ENCODE data around the gene NR2C2.
"Not testable (repeated sequence)": the region's sequence is repeated elsewhere in the genome, so short reads cannot be mapped to it uniquely, and the experiment has no call there.

Gene NR2C2

DNA sequence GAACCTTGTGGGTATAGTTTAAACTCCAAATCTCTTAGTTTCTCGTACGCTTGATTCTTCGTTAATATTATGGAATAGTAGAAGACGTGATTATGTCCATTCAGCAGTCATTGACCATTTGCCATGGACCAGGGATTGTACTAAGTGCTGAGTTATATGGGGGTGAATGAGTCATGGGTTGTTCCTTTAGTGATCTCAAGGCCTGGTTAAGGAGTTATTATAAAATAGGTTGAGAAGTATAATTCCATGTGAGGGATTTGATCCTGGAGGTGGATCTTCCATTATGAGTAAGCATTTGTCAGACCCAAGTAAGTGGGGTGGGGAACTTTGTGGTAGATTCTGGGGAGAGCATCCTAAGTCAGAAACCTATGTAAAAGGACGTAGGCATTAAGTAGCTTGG lies 15.4 kb downstream of the NR2C2 start:
- DNase-seq = no peak

DNA sequence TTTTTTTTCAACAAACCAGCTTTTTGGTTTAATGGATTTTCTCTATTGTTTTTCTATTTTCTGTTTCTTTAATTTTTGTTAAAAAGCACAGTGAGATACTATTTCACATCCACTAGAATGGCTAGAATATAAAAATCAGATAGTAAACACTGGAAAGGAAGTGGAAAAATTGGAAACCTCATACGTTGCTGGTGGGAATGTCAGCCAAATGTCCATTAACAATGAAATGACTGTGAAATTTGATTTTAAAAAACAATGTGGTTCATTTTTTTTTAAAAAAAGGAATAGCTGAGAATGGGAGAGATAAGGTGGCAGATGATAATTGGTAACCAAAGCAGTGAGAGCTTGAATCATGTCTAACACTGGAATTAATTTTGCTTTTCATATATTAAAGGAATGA lies 19.9 kb downstream of the NR2C2 start:
- no peak for DNase-seq

DNA sequence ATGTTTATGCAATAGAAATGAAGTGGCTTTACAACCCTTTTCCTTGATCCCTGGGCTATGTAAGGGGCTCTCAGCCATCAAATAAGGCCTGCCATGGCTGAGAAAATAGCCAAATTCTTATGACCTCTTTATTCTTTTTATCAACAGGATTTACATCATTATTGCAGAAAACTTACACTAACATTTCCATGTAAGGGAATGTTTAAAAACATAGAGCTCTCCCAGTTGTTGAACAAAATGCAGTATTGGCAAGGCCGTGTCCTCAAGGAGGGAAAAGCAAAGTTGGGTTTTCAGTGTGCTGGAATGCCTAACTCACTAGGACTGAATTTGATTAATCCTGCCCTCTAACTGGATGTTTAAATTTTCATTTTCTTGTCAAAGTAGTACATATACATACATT lies 22.3 kb downstream of the NR2C2 start:
- no peak for DNase-seq

DNA sequence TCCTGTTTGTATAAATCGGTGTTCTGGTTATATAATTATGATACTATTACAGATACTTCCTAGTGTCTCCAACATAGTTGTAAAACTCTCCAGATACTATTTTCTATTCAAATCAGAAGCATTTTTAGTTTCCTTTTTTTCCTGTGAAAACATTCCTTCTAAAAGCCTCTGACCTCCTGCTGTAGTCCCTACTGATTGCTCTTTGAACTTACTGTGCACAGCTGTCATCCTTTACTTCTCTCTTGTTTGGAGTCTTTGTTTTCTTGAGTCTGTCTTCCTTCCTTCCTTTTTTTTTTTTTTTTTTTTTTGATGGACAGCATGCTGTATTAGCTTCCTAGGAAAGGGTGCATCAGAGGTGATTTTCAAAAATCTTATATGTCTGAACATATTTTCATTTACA lies 28.9 kb downstream of the NR2C2 start:
- no peak for DNase-seq

DNA sequence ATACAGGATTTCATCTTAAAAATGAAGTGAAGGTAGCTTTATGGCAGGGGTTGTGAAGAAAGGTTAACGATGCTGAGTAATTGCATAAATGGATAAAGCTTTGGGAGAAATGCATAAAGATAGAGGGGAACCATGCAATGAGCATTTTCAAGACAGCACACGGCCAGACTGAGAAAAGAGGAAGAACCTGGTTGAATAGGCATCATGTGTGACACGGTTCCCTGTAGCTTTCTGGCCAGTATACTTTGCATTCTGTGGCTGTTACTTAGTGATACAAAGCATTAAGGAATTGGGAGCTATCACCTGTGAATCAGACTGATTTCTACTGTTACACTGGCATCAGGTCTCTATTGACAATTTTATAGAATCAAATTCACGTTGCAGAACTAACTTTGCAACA lies 33.3 kb downstream of the NR2C2 start:
- DNase-seq = no peak

DNA sequence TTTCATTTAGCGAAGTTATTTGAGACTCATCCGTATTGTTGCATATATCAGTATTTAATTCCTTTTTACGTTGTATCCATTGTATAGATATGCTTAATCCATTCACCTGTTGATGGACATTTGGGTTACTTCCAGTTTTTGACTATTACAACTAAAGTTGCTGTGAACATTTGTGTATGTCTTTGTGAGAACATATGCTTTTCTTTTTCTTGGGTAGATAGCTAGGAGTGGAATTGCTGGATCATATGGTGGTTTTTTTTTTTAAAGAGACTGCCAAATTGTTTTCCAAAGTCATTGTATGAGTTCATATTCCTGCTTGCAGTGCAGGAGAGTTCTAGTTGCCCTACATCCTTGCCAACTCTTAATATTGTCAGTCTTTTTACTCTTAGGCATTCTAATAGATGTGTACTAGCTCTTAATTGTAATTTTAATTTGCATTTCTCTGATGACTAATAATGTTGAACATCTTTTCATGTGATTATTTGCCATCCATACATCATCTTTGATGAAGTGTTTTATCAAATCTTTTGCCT lies 37.3 kb downstream of the NR2C2 start:
- DNase-seq = no peak

DNA sequence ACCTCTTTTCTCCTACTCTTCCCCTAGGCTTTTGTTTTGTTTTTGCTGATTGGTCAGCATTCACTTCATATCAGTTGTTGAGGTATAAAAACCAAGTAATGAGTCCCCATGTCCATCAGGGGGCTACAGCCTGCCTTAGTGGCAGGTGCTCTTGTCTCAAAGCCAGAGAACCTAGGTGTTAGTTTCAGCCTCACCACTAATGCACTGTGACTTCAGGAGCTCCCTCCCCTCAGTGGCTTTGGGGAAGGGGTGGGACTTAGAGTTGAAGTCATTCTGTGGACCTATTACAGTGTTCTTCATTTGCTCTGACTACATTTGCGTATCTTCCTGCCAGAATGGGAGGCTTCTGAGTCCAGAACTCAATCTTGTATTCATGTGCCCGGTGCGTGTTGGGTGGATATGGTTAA lies 41.6 kb downstream of the NR2C2 start:
- no peak for DNase-seq

DNA sequence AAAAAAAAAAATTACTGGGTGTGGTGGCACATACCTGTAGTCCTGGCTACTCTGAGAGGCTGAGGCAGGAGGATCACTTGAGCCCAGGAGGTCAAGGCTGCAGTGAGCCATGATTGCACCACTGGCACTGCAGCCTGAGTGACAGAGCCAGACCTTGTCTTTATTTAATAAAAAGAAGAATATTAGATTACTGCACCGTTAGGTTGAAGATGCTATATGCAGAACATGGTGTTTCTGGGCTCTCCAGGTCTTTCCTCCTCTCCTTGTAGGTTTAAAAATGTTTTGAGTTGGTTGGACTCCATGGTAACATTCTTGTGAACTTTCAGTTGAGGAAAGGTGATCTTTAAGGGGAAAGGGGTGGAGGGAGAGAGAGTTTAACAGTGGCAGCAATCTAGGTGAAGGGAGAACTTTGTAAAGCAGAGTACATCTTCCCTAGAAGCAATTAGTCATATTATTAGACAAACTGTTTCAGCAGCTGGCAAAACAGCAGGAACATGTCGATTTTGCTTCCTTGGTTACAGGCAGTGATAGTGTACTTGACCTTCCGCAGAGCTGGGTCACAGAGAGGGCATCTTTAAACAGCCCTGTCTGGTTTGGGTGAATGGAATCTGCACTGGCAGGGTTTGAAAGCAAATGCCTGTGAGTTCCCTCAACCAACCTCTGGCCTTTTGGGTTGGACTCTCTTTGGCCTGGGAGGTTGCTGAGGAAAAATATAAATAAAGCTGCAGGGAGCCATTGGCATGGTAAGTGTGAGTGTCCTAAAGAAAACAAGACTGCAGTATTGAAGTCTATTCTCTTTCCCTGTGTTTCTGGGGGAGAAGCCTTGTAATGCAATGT lies 42.8 kb downstream of the NR2C2 start:
- no peak for DNase-seq

DNA sequence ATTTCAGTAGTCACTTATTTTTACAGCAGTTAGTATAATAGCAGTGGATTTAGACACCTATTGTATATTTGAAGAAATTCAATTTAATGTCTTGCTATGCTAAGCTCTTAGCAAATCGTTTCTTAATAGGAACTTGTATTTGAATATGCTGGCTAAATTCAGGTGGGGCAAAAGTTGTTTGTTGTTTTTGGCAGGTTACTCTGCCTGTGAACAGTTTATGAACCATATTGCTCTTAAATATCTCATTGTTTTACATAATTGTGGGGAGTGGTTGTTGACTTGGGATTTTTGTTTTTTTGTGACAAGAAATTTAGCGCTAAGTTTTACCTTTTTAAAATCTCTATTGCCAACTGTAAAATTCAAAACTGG lies 43.4 kb downstream of the NR2C2 start:
- no peak for DNase-seq

DNA sequence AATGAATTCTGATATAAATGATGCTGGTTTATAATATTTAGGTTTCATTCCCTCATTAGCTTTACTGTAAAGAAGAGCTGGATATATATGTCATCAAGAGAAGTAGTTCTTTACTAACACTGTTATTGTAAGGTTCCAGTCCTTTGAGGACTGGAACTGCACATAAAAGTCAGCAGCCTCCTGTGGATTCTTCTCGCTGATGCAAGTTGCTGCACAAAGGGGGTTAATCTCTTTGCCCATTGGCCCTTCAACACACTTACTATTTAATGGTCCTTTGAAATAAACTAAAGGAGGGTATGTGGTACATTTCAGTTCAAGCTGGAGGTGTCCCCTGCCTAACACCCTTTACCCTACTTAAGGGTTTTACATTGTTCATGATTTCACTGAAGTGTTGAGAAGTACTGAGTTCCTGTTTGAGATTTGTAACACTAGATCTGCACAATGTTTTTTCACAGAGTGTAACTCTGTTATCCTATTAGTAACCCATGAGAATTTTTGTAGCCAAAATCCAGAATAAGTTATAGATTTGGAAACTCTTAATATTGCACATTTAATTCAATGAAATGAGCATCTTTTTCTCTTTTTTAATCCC lies 43.9 kb downstream of the NR2C2 start:
- DNase-seq = no peak

DNA sequence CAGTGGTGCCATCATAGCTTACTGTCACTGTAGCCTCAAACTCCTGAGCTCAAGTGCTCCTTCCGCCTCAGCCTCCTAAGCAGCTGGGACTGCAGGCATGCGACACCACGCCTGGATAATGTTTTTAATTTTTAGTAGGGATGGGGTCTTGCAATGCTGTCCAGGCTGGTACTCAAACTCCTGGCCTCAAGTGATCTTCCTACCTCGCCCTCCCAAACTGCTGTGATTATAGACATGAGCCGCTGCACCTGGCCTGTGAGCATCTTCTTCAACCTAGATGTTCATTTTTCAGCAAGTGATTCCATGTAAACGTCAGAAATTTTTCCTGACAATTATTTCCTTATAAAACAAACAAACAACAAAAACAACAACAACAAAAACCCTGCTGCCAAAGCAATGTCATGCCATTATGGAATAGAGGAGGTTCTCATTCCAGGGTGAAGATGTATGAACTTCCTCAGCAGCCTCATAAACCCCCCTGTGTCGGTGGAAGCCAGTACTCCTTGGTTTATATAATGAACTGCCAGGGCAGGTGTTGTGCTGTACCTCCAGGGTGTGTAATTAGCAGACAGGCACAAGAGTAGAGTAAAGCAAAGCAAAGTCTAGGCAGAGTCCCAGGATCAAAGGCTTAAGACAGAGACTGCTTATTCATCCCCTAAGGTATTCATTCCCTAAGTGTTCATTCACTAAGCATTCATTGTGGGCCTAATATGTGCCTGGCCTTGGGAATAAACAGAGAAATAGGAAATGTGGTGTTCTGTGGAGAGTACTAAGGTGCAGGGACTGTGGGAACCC lies 44.6 kb downstream of the NR2C2 start:
- DNase-seq = no peak

DNA sequence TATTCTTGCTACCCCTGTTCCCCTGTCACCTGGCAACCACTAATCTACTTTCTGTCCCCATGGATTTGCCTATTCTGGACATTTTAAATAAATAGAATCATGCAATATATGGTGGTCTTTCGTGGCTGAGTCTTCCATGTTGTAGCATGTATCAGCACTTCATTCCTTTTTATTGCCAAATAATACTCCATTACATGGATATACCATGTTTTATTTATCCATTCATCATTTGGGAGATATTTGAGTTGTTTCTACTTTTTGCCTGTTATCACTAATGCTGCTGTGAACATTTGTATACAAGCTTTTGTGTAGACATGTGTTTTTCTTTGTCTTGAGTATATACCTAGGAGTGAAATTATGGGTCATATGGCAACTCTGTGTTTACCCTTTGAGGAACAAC lies 50.6 kb downstream of the NR2C2 start:
- no peak for DNase-seq

DNA sequence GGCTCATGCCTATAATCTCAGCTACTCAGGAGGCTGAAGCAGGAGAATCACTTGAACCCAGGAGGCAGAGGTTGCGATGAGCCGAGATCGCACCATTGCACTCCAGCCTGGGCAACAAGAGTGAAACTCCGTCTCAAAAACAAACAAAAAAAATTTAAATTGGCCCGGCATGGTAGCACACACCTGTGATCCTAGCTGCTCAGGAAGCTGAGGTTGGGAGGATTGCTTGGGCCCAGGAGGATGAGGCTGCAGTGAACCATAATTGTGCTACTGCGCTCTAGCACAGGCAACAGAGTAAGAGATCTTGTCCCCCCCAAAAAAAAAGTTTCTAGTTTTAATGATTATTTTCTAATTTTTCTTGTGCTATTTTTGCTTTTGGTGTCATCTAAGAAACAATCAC lies 51.8 kb downstream of the NR2C2 start:
- not testable (repeated sequence) for DNase-seq

DNA sequence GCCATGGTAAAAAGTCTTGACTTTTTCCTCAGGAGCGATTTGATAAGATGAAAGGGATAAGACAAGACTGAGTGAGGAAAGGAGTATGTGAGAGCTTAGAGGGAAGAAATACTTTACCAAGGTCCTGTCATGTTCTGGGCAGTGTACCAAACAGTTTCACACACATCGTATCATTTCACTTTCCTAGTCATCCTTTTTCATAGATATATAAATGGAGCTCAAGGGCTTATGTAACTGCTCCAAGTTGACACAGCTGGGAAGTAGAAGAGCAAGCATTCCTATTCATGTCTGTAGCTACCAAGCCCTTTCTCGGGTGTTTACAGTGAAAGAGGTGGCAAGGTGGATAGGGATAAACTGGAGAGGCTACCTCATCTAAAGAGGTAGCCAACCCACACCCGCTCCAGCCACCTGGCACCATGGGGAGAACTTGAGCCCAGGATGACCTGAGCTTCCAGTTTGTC lies 60.3 kb downstream of the NR2C2 start:
- DNase-seq = peak; percentile 6

DNA sequence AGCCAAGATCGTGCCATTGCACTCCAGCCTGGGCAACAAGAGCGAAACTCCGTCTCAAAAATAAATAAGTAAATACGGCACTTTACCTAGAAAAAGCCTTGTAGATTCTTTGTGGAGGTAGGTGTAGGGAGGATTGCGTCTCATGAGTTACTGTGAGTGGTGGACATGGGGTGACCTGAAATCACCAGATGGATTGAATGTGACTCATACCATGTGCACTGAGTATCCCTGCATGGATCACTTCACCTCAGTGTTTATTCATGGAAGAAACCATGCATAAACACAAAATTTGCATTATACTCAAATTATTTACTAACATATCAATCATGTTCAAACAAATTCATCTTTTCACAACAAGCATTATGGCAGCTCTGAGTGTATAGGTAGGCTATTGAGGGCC lies 61.8 kb downstream of the NR2C2 start:
- no peak for DNase-seq

DNA sequence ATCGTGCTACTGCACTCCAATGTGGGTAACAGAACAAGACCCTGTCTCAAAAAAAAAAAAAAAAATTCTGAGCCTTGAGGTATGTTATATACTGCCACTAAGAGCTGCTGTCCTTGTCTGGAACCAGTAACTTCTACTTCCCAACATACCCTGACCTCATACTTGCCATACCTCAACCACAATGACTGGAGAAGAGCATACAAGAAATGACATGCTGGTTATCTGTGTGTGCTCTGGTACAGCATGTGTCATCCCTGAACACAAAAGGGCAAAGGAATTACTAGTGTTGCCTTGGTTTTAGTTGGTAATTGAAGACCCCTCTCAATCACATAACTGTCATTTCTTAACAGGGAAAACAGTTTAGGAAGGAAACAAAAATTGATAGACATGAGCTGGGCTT lies 63.3 kb downstream of the NR2C2 start:
- no peak for DNase-seq

DNA sequence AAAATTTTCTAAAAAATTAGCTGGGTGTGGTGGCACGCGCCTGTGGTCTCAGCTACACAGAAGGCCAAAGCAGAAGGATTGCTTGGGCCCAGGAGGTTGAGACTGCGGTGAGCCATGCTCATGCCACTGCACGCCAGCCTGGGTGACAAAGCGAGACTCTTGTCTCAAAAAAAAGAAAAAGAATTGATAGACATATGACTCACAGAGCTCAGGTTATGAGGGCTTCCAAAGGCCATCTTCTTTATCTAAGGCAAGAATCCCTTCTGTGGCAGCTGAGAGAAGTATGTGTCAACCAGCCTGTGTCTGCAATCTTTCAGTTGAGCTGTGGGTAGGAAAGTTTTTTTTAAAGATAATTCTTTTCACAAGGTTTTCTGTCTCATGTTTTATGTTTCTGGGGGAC lies 63.8 kb downstream of the NR2C2 start:
- no peak for DNase-seq

DNA sequence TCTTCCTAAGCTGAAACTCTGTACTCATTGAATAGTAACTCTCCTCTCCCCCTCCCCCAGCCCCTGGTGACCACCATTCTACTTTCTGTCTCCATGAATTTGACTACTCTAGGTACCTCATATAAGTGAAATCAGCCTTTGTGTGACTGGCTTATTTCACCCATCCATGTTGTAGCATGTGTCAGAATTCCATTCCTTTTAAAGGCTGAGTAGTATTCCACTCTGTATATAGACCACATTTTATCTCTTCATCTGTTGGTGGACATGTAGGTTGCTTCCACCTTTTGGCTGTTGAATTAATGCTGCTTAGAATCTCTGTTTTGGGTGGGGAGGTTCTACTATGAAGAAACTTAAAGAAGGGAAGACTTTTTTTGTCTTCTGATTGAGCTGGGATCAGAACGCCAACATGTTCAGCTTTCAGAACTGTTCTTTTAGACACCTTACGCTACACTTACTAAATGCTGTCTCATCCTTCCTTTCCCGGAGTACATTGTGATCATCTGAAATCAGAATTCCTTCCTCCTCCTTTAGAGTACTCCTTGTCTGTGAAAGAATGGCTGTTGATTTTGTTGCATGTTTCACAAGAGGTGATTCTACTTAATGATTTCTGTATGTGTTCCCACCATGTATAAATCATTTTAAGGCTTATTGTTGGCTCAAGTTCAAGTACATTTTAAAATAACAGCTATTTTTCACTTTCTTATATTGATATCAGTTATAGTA lies 67.4 kb downstream of the NR2C2 start:
- no peak for DNase-seq

DNA sequence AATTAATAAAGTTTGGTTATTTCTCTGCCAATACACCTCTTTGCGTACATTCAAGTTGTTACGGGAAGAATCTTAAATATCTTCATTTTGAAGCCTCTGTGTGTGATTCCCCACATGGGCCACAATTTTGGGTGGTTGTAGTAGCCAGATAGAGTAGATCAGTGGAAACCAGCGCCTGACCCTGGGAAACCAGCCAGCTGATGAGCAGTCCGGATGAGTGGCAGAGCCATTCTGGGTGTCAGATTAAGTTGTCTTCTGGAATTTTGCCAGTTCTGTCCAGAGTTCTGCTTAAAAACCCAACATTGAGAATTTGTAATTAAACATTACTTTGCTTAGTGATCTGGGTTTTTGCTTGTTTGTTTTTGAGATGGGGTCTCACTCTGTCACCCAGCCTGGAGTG lies 68.1 kb downstream of the NR2C2 start:
- no peak for DNase-seq

DNA sequence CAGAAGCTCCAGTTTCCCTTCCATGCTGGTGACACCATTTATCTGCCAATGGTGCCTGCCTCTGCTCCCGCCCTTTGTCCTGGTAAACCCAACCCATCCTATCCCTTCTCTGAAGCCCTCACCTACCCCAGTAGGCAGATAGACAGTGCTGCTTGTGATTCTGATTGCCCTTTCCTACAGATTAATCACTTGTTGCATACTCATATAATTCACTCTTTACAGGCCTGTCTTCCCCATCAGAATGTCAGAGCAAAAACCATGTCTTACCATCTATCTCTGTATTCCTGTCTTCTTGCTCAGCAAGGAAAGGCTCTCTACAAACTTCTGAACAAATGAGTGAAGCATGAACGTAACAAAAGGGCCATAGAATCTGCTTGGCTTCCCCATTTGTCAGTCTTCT lies 69.8 kb downstream of the NR2C2 start:
- DNase-seq = no peak

DNA sequence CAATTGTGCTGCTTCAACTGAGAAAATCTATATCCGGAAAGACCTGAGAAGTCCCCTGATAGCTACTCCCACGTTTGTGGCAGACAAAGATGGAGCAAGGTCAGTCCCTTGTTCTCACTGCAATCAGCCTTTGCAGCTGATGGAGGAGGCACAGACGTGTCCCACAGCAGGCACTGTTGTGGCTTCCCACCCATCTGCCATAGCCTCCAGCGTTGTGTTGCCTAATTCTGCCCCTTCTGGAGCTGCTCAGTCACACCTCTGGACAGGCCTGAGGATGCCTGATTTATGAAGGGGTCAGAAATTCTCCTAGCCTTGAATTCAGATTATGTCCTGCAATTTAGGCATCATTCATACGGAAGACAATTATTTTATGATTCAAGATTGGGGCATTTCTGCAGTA lies 75.9 kb downstream of the NR2C2 start:
- no peak for DNase-seq

DNA sequence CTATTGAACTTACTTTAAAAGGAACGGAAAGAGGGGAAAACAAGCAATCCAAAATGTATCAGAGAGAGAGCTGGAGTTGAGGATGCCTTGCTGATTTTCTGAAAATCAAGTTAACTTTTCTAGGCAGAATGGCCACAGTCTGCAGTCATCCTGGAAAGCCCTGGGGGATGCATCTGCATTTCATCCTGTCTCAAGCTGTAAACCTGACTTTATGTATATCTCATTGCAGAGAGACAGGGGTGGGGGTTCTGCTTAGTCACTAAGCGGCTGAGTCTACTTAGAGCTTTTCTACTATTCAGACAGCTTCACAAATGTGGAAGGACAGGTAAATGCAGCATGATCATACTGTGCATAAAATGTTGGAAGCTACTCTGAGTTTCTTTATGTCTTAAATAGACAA lies 76.3 kb downstream of the NR2C2 start:
- no peak for DNase-seq

DNA sequence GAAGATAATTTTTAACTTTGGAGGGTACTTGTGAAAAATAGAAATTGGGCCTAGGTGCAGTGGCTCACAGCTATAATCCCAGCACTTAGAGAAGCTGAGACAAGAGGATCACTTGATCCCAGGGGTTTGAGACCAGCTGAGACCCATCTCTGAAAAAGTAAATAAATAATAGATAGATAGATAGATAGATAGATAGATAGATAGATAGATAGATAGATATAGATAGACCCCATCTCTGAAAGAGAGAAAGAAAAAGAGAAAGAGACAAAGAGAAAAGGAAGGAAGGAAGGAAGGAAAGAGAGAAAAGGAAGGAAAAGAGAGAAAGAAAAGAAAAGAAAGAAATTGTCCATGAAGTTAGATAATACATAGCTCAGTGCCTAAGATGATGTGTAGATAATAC lies 82.2 kb downstream of the NR2C2 start:
- DNase-seq = no peak
